ENCODE results near the gene GPR21.

GPR21 gene

DNA sequence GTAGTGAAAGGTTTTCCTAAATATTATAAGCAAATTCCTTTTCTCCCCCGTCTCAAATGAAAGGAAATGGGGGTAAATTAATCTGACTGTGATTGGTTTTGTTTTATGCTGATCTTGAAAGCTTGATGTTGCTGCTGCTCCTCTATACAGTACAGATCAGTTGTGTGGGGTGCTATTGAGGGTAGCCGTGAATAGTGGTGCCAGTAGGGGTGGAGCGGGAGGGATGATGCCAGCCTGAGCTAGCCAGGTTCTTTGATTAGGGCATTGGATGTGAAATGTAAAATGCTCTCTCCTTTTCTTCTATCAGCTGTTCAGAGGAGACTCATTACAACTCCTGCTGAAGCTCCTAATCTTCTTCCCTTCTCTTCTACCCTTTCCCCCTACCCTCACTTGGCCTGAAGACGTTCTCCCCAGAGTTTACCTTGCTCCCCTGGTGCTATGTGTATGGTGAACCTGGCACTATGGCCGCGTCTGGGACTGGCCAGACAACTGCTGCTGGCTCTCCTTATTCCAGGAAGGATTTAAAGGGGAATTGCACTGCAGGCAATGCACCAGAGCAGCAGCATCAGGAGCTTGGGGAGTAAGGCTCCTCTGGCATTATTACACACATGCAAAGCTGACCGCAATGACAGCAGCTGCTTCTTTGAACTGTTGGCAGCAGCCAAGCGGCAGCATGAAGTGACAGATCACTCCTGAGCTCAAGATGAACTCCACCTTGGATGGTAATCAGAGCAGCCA is 566 bp downstream of the GPR21 start:
- H3K4me3 ChIP-seq (ENCODE audit: low read depth, low read length) = no peak overlapping the region

- H3K4me3 ChIP-seq (ENCODE audit: low read depth, low read length) = no peak overlapping the region
Measured at GRCh38 chr9:123034881-123035510, 1.5 kb downstream of the GPR21 start.

GRCh38 chr9:123035791-123036190 is 2.3 kb downstream of the GPR21 start:
- H3K4me3 ChIP-seq (ENCODE audit: low read depth, low read length) = no peak overlapping the region

- no peak overlapping the region for H3K4me3 ChIP-seq (ENCODE audit: low read depth, low read length)
Measured at GRCh38 chr9:123036893-123037545, 3.6 kb downstream of the GPR21 start.

GRCh38 chr9:123039617-123040219 is 6.3 kb downstream of the GPR21 start:
- no peak overlapping the region for H3K4me3 ChIP-seq (ENCODE audit: low read depth, low read length)

DNA sequence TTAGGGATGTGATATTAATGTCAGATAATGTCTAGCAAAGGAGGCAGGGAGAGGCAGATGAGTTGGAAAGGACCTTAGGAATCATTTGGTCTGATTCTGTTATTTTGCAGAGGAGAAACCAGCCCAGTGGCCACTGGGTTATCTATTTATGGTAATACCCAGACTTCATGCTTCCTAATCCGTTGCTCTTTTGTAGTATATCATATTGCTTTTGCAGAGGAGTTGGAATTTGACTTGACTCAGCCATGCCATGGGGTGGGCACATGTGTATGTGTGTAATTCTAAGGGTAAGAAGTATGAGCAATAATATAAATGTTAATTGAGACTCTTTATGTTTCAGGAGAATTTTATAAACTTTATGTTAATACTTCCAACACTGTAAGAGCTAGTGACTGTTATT is 7.3 kb downstream of the GPR21 start:
- no peak overlapping the region for H3K4me3 ChIP-seq (ENCODE audit: low read depth, low read length)

GRCh38 chr9:123041489-123041888 is 8.0 kb downstream of the GPR21 start:
- no peak overlapping the region for H3K4me3 ChIP-seq (ENCODE audit: low read depth, low read length)

- H3K4me3 ChIP-seq (ENCODE audit: low read depth, low read length) = no peak overlapping the region
Measured at GRCh38 chr9:123043081-123043939, 9.8 kb downstream of the GPR21 start.

DNA sequence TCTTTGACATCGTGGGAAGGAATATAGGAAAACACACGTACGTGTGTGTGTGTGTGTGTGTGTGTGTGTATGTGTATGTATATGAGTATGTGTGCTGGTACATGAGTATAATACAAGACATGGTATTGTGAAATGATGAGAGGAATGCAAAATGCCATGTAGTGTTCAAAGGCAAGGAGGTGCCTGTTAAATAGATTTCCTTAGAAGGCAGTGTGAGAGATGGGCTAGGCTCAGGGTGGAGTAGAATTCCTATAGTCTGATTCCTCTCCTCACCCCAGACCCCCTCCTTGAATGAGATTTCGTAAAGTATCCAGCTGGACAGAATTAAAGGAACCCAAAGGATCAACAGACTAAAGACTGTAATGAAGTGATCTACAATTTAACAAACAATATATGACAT is 11.1 kb downstream of the GPR21 start:
- H3K4me3 ChIP-seq (ENCODE audit: low read depth, low read length) = no peak overlapping the region

GRCh38 chr9:123046406-123047195 is 13.1 kb downstream of the GPR21 start:
- no peak overlapping the region for H3K4me3 ChIP-seq (ENCODE audit: low read depth, low read length)

DNA sequence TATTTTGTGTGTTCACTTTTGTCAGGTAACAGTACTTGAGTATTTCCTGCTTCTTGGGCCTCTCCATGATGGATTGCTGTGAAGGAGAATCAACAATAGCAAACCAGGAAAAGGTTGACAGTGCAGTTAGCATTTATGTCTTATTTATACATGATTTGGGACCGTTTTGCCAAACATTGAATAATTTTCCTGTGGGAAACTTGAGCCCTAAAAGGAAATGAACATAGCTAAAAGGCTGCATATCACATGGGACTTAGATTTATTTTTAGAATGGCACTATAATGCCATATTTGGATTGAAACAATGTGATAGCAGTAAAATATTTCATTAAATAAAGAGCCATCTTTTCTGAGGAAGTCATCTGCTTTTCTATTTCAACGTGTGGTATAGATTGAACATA is 15.3 kb downstream of the GPR21 start:
- no peak overlapping the region for H3K4me3 ChIP-seq (ENCODE audit: low read depth, low read length)

- H3K4me3 ChIP-seq (ENCODE audit: low read depth, low read length) = no peak overlapping the region
Measured at GRCh38 chr9:123049589-123050222, 16.2 kb downstream of the GPR21 start.

GRCh38 chr9:123053046-123053445 is 19.6 kb downstream of the GPR21 start:
- no peak overlapping the region for H3K4me3 ChIP-seq (ENCODE audit: low read depth, low read length)

DNA sequence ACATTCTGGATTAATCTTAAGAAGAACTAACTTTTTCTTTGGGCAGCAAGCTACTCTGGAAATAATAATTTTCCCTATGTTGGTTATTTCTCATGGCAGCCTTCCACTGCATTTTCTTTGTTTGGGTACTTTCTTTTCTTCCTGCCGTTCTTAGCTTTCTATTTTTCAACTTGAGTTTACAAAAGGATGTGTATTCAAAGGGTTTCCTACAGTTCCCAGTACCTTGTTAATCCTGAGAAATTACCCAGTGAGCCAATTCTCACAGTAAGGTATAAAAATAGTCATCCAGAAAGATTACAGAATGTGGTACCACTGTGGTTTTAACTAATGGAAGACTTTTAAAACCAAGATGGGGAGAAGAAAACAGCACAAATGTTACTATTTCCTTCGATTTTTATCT is 20.2 kb downstream of the GPR21 start:
- no peak overlapping the region for H3K4me3 ChIP-seq (ENCODE audit: low read depth, low read length)

DNA sequence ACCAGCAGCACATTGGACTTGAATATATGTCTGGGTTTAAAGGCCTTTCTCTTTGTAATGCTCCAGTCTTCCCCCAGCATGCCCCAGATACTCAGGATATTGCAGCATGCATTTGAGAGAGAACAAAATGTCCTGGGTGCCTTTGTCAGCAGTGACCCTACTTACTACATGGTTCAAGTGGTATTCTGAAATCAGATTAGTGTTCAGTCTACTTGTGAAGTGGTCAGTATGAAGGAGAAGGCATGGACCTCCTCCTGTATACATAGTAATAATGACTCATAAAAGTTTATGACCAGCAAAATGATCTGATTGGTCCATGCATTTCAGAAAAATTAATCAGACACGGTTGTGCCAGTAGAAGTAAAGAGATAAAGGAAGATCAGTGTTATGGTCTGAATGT is 25.4 kb downstream of the GPR21 start:
- H3K4me3 ChIP-seq (ENCODE audit: low read depth, low read length) = no peak overlapping the region

DNA sequence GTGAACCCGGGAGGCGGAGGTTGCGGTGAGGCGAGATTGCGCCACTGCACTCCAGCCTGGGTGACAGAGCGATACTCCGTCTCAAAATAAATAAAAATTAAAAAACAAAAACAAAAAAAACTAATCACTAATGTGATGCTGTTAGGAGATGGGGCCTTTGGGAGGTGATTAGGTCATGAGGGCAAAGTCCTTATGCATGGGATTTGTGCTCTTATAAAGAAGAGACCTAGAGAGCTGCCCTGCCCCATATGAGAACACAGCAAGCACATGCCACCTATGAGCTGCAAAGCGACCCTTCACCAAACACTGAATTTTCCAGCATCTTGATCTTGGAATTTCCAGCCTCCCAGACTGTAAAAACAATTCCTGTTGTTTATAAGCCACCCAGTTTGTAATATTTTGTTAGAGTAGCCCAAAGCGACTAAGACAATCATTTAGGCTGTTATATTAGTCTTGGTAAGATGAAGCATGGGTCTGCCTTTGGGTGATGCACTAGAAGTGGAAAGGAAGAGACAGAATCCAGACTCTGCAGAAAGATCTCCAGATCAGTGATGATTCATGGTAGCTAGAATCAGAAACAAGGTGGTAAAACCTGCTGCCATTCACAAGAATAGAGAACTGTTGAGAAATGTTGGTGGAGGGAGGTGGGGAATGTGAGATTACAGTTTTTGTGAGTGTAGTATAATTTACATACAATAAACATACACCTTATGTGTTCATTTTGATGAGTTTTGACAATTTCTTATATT is 26.2 kb downstream of the GPR21 start:
- H3K4me3 ChIP-seq (ENCODE audit: low read depth, low read length) = no peak overlapping the region

- no peak overlapping the region for H3K4me3 ChIP-seq (ENCODE audit: low read depth, low read length)
Measured at GRCh38 chr9:123061216-123061615, 27.7 kb downstream of the GPR21 start.

DNA sequence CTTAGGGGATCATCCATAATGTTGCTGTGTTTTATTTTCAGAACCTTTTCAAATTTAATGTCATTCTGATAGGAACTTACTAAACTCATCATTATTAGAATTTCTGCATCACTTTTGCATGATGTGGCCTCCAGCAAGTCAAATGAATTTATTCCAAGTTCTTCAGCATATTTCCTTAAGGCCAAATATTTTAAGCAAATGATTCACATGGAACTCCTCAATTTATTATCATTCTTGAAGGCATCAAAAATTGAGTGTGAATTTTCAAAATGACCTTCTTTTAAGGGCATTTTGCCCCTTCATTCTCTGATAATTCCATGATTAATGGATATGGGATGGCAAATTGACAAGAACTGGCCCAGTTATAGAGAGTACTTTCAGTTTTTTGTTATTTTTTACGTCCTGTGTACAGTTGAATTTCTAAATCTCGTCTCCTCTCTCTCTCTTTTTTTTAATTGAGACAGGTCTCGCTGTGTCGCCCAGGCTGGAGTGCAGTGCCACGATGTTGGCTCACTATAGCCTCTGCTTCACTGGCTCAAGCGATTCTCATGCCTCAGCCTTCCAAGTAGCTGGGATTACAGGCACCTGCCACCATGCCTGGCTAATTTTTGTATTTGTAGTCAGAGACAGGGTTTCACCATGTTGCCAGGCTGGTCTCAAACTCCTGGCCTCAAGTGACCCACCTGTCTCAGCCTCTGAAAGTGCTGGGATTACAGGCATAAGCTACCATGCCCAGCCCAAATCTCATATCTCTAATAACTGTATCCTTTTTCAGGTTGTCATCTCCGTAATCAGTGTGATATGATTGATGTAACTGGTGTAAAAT is 29.1 kb downstream of the GPR21 start:
- H3K4me3 ChIP-seq (ENCODE audit: low read depth, low read length) = no peak overlapping the region

Measured in iPS-11a (cell line).